AG09319 (cell line): ENCODE data around the gene ANKK1.

Source experiments
- DNase-seq: peaks from one replicate; pipeline ENCODE4 v3.0.0-alpha.2; 2010; ENCODE audit warnings: low read depth; ENCODE audit errors: extremely low read depth
- CTCF ChIP-seq: IDR thresholded peaks from 2 replicates; pipeline ENCODE4 v1.5.1; 2011; ENCODE audit warnings: low read depth, mild to moderate bottlenecking, inconsistent platforms, low read length, moderate library complexity

The ANKK1 gene

GRCh38 chr11:113408887-113409286 is 21.3 kb downstream of the ANKK1 start:
- no peak for TF ChIP-seq CTCF
- DNase-seq: no peak

DNA sequence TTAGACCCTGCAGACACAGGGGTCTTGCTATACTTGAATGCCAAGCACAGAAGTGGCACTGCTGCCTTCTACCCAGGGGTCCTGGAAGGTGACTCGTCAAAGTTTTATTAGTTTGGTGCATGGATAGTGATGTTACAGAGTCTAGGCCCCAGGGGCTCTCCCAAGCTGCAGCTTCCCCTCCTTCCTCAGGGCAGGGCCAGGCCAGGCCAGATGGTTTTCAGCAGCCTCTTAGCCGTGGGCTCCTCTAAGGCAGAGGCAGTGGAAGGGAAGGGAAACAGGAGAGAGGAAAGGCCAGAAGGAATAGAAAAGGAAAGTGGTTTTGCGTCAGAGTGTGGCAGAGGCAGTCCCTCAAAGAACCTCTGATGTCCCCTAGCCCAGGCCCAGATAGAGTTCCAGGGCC is 21.9 kb downstream of the ANKK1 start:
- DNase-seq: no peak
- no peak for TF ChIP-seq CTCF

DNA sequence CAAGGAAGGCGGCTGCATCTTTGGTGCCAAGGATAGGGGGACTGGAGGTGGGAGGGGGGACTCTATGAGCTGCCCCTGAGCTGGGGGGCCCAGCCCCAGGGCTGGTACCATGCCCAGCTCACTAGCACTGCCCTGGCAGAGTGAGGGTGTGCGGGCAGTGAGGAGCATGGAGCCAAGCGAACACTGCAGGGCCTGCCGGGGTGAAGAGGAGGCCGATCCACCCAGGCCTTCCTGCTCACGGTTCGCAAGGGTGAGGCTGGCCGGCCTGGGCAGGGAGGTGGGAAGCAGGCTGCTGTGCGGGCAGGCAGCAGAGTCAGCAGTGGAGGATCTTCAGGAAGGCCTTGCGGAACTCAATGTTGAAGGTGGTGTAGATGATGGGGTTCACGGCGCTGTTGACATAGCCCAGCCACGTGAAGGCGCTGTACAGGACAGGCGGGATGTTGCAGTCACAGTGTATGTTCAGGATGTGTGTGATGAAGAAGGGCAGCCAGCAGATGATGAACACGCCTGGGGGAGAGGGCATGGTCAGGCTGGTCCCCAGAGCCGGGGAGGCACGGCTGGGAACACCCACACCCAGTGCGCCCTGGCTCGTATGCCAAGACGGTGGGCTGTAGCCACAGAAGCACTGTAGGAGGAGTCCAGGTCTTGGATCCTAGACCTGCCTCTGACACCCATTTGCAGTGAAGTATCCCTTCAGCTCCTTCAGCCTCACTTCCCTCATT is 23.0 kb downstream of the ANKK1 start:
- no peak for TF ChIP-seq CTCF
- no peak for DNase-seq

DNA sequence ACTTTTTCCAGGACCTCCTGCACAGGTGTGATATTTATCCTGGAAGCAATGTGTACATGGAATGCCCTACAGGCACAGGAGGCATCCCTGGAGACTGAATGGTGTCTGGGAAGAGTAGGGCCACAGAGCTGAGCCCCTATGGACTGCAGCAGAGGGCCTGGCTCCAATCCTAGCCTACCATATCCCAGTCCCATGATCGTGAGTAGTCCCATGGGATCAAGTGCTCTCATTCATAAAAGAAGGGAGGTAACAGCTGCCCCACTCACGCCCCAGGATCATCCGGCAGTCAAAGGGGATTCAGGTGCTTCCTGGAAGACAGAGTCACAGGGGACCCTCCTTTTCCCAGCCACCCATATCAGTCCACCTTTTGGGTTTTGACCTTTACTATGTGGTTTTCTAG is 24.0 kb downstream of the ANKK1 start:
- TF ChIP-seq CTCF: no peak
- DNase-seq: no peak

DNA sequence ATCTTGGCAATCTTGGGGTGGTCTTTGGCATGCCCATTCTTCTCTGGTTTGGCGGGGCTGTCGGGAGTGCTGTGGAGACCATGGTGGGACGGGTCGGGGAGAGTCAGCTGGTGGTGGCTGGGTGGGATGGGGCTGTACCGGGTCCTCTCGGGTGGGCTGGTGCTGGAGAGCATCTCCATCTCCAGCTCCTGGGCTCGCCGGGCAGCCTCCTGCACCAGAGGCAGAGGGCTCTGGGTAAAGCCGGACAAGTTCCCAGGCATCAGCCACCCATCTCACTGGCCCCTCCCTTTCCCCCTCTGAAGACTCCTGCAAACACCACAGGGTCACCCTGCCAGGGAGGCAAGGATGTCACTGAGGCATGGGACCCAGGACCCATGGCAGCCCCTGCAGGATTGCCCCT is 25.1 kb downstream of the ANKK1 start:
- DNase-seq: no peak

DNA sequence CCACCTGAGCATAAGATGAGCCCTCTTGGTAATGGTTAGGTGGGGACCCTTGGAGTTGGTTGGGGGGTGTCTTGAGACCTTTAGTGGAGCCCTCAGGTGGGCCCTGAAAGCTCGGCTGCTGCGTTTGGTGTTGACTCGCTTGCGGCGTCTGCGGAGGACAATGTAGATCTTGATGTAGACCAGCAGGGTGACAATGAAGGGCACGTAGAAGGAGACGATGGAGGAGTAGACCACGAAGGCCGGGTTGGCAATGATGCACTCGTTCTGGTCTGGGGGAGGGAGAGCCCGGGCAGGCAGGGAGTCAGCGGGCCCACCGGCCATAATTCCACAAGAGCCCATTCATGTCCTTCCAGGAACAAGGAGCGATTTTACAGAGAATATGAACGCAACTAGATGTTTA is 27.8 kb downstream of the ANKK1 start:
- TF ChIP-seq CTCF: no peak
- DNase-seq: no peak

More for the DNA sequence above, 25.1 kb downstream of the ANKK1 start:
- no peak for TF ChIP-seq CTCF

DNA sequence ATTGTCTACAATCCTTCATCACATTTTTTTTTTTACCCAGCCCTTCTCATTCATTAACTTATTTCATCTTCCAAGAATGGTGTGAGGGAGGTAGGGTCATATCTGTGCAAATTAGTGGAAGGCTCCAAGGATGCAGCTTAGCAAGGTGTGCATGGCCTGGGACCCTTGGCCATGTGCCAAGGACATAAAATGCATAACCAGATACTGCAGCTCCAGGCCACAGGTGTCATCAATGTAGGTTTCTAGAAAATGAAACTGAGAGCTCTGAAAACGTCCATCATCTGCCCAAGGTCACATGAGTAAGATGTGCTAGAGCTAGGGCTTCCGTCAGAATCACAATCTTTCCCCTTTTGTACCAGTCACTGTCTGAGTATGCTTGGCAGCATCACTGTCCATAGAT is 29.8 kb downstream of the ANKK1 start:
- DNase-seq: no peak
- TF ChIP-seq CTCF: no peak
